HCT116 (cell line): ENCODE measurements around the gene ESX1. TPM values are rescaled to one million over a fixed set of nuclear protein-coding genes. Genes with fewer than 3 reads are reported as not detected.
"Not testable (repeated sequence)": the region's sequence is repeated elsewhere in the genome, so short reads cannot be mapped to it uniquely, and the experiment has no call there.

Experiments used
- ATAC-seq: fragments of 200-7000 bp; cut with Tn5 transposase; 2 replicates; pipeline ENCODE4 v1.9.1; 2020; ENCODE audit warnings: mild to moderate bottlenecking, moderate library complexity
- BruUV-seq: library from RNA; stranded (reverse); fragments of 400-500 nt; replicated peaks from 2 replicates; lab custom pipeline; 2021; lab: Mats Ljungman, UMichigan
- CTCF ChIA-PET: fragments of 300-600 bp; sonication (Branson Sonifier 250); formaldehyde crosslinking; loops from one replicate; lab custom pipeline; 2021; ENCODE audit warnings: antibody characterized with exemption; lab: Charles Lee
- POLR2A ChIA-PET: fragments of 300-600, 350-600 bp; sonication (Branson Sonifier 250); formaldehyde crosslinking; loops from one replicate; lab custom pipeline; 2021; ENCODE audit warnings: antibody characterized with exemption; lab: Charles Lee
- RAD21 ChIA-PET, 2 experiments: fragments of 300-600 bp; sonication (Branson Sonifier 250); formaldehyde crosslinking; loops; one replicate each; lab custom pipeline; 2023; ENCODE audit warnings: low total read pairs in 2 of 2; ENCODE audit not compliant: uncharacterized antibody in 2 of 2, unreplicated experiment in 2 of 2, low non-redundant PET in 1 of 2; lab: Charles Lee
- DNase-seq: peaks from one replicate; pipeline ENCODE4 v3.0.0-alpha.2; 2010; ENCODE audit warnings: low read depth, low spot score
- H2AFZ ChIP-seq: fragments of 200-600 bp; shearing (Covaris generic), sonication (generic); 2 replicates; pipeline ENCODE4 v1.6.1; 2017; ENCODE audit warnings: low read depth, mixed run types, mixed read lengths, antibody characterized with exemption, low read length; ENCODE audit not compliant: poor library complexity, severe bottlenecking
- H3K27ac ChIP-seq: 2 replicates; pipeline ENCODE4 v1.5.1; 2012; ENCODE audit warnings: low read depth, low read length
- H3K27me3 ChIP-seq: fragments of 200-600 bp; sonication (generic); 2 replicates; pipeline ENCODE4 v1.6.1; 2016; ENCODE audit warnings: mixed run types, low read length, mixed read lengths; ENCODE audit not compliant: insufficient read depth
- H3K36me3 ChIP-seq, 2 experiments: fragments of 200-500 bp in 1 of 2; fragments of 200-600 bp in 1 of 2; sonication (Bioruptor generic) in 1 of 2; sonication (generic) in 1 of 2; 2 replicates each; pipeline versions ENCODE4 v1.5.1 to v1.6.1; 2014 to 2016; ENCODE audit warnings: low read length in 2 of 2, inconsistent platforms in 1 of 2, mixed read lengths in 1 of 2, mixed run types in 1 of 2; ENCODE audit not compliant: insufficient read depth in 2 of 2, control insufficient read depth in 1 of 2
- H3K4me1 ChIP-seq, 2 experiments: fragments of 200-600 bp in 1 of 2; sonication (generic) in 1 of 2; 2 replicates each; pipeline versions ENCODE4 v1.5.1 to v1.6.1; 2012 to 2017; ENCODE audit warnings: low read length in 2 of 2, inconsistent platforms in 1 of 2, mild to moderate bottlenecking in 1 of 2, mixed read lengths in 1 of 2, mixed run types in 1 of 2, moderate library complexity in 1 of 2; ENCODE audit not compliant: insufficient read depth in 2 of 2, control insufficient read depth in 1 of 2
- H3K4me2 ChIP-seq: fragments of 200-600 bp; sonication (generic); 2 replicates; pipeline ENCODE4 v1.6.1; 2017; ENCODE audit warnings: mixed run types, low read length, mixed read lengths
- H3K4me3 ChIP-seq, 2 experiments: fragments of 200-600 bp in 1 of 2; sonication (generic) in 1 of 2; replicated peaks in 1 of 2; 2 replicates each; pipeline ENCODE4 v1.5.1; 2011 to 2016; ENCODE audit warnings: low read length in 2 of 2, control low read depth in 1 of 2, low read depth in 1 of 2, mild to moderate bottlenecking in 1 of 2, mixed read lengths in 1 of 2, mixed run types in 1 of 2
- H3K79me2 ChIP-seq: fragments of 200-600 bp; sonication (generic); 2 replicates; pipeline ENCODE4 v1.6.1; 2017; ENCODE audit warnings: mild to moderate bottlenecking, mixed run types, low read length, moderate library complexity, mixed read lengths; ENCODE audit not compliant: insufficient read depth
- H3K9ac ChIP-seq: fragments of 200-600 bp; sonication (generic); 2 replicates; pipeline ENCODE4 v1.6.1; 2016; ENCODE audit warnings: low read length, mixed read lengths
- H3K9me2 ChIP-seq: fragments of 200-600 bp; sonication (generic), shearing (Covaris generic); 2 replicates; pipeline ENCODE4 v1.6.1; 2017; ENCODE audit warnings: mixed run types, mild to moderate bottlenecking, moderate library complexity; ENCODE audit not compliant: insufficient read depth
- H3K9me3 ChIP-seq, 2 experiments: fragments of 200-500 bp in 1 of 2; fragments of 200-600 bp in 1 of 2; sonication (Bioruptor generic) in 1 of 2; sonication (generic) in 1 of 2; 2 replicates each; pipeline ENCODE4 v1.6.1; 2014 to 2017; ENCODE audit warnings: low read length in 2 of 2, mixed read lengths in 2 of 2, inconsistent platforms in 1 of 2, low read depth in 1 of 2, mild to moderate bottlenecking in 1 of 2, mixed run types in 1 of 2, moderate library complexity in 1 of 2; ENCODE audit not compliant: control insufficient read depth in 1 of 2, insufficient read depth in 1 of 2
- H4K20me1 ChIP-seq: fragments of 200-600 bp; sonication (generic), shearing (Covaris generic); 2 replicates; pipeline ENCODE4 v1.6.1; 2017; ENCODE audit warnings: mixed run types, mild to moderate bottlenecking, moderate library complexity; ENCODE audit not compliant: insufficient read depth
- CEBPB ChIP-seq: IDR thresholded peaks from 2 replicates; pipeline ENCODE4 v1.6.1; 2012; ENCODE audit warnings: low read depth
- EZH2phosphoT487 ChIP-seq: fragments of 200-600 bp; IDR thresholded peaks from 2 replicates; pipeline ENCODE4 v1.6.1; 2018; ENCODE audit warnings: antibody characterized with exemption, borderline replicate concordance
- JUND ChIP-seq: IDR thresholded peaks from 2 replicates; pipeline ENCODE4 v1.6.1; 2012
- MAX ChIP-seq: IDR thresholded peaks from 2 replicates; pipeline ENCODE4 v1.6.1; 2012
- RAD21 ChIP-seq: IDR thresholded peaks from 2 replicates; pipeline ENCODE4 v1.6.1; 2012; ENCODE audit warnings: low read depth, mild to moderate bottlenecking
- REST ChIP-seq: IDR thresholded peaks from 2 replicates; pipeline ENCODE4 v1.6.1; 2012; ENCODE audit warnings: low read depth
- SP1 ChIP-seq: IDR thresholded peaks from 2 replicates; pipeline ENCODE4 v1.6.1; 2012; ENCODE audit warnings: low read depth
- SRF ChIP-seq: IDR thresholded peaks from 2 replicates; pipeline ENCODE4 v1.6.1; 2012; ENCODE audit warnings: low read depth
- TCF7L2 ChIP-seq: IDR thresholded peaks from 2 replicates; pipeline ENCODE4 v1.7.0; 2011; ENCODE audit warnings: borderline replicate concordance, inconsistent platforms; ENCODE audit not compliant: insufficient read depth, insufficient read length; ENCODE audit errors: extremely low read depth
- YY1 ChIP-seq: IDR thresholded peaks from 2 replicates; pipeline ENCODE4 v1.6.1; 2011; ENCODE audit warnings: low read length, low read depth, moderate library complexity, mild to moderate bottlenecking; ENCODE audit not compliant: insufficient replicate concordance; ENCODE audit errors: extremely low read depth
- ZBTB33 ChIP-seq: IDR thresholded peaks from 2 replicates; pipeline ENCODE4 v1.6.1; 2011; ENCODE audit warnings: mild to moderate bottlenecking, low read length, moderate library complexity; ENCODE audit not compliant: insufficient replicate concordance; ENCODE audit errors: extremely low read depth
- ZFX ChIP-seq: fragments of 450-650 bp; IDR thresholded peaks from 2 replicates; pipeline ENCODE4 v1.6.1; 2017
- ZNF274 ChIP-seq: fragments of 200-500 bp; sonication (Bioruptor generic); IDR thresholded peaks from 2 replicates; pipeline ENCODE4 v1.6.1; 2014; ENCODE audit warnings: mild to moderate bottlenecking, low read depth, low read length, inconsistent platforms
- intact Hi-C: fragments of 100-400 bp; cut with micrococcal nuclease; formaldehyde crosslinking; loops from 2 replicates; pipeline ENCODE4 v1.10.0; 2022
- total RNA-seq: library from RNA; stranded (reverse); gene quantifications from one replicate; pipeline ENCODE4 v1.2.1, GENCODE V29; 2021; ENCODE audit not compliant: unreplicated experiment

The ESX1 gene
- total RNA-seq, 1 experiment from 2014 or later = not detected

- ChIA-PET CTCF (no interaction called here), POLR2A (no interaction called here), RAD21 (no interaction called here)
- DNase-seq = no peak
- Histone ChIP-seq H3K79me2 (no peaks in the 10 kb centered on the region), H3K27me3 (no peaks in the 10 kb centered on the region), H4K20me1 (no peaks in the 10 kb centered on the region), H3K9me2 (no peaks in the 10 kb centered on the region), H3K36me3 (no peaks in the 10 kb centered on the region), H3K9me3 (no peaks in the 10 kb centered on the region), H3K4me3 (no peak overlapping the region), H3K9ac (no peak overlapping the region), H3K27ac (no peak overlapping the region), H3K4me2 (no peak overlapping the region), H2AFZ (no peak overlapping the region), H3K4me1 (peaks cover 0 to 8% of the 10 kb centered on the region in 2 experiments; a peak in 2 of 4 replicates)
- intact Hi-C loops = no loop called here
- no peak for ATAC-seq
- no TSS peak for BruUV-seq
- no peak for TF ChIP-seq ZFX
- no peak for TF ChIP-seq REST
- no peak for TF ChIP-seq CEBPB
- no peak for TF ChIP-seq JUND
- no peak for TF ChIP-seq ZNF274
- TF ChIP-seq MAX = no peak
- TF ChIP-seq RAD21 = no peak
- no peak for TF ChIP-seq SRF
- TF ChIP-seq EZH2phosphoT487 = no peak
- TF ChIP-seq SP1 = no peak
- TF ChIP-seq ZBTB33 = no peak
- no peak for TF ChIP-seq YY1
- TF ChIP-seq TCF7L2 = no peak
These were observed 4.3 kb downstream of the ESX1 start for GRCh38 chrX:104250470-104250869.

GRCh38 chrX:104230060-104230459 is 24.7 kb downstream of the ESX1 start:
- H3K9ac ChIP-seq, CTCF ChIA-PET, H3K9me3 ChIP-seq, H3K4me2 ChIP-seq, H4K20me1 ChIP-seq, ATAC-seq, DNase-seq, H3K9me2 ChIP-seq, BruUV-seq, H3K36me3 ChIP-seq, H3K27ac ChIP-seq, RAD21 ChIA-PET, H3K27me3 ChIP-seq, H3K4me1 ChIP-seq, H2AFZ ChIP-seq, H3K79me2 ChIP-seq, H3K4me3 ChIP-seq, intact Hi-C loops, POLR2A ChIA-PET: not testable (repeated sequence)
